SK-N-MC (cell line): ENCODE results near the gene SIRT7.

Experiments
- EZH2 ChIP-seq: fragments of 200-600 bp; sonication (generic); IDR thresholded peaks from one replicate; pipeline ENCODE4 v1.6.1; 2017; ENCODE audit warnings: antibody characterized with exemption
- FOXP2 ChIP-seq: optimal IDR thresholded peaks from 2 replicates; pipeline ENCODE3; 2011; ENCODE audit warnings: mild to moderate bottlenecking, moderate library complexity; ENCODE audit not compliant: insufficient read depth; ENCODE audit errors: extremely low read length, control extremely low read depth
- POLR2AphosphoS5 ChIP-seq: IDR thresholded peaks from 2 replicates; pipeline ENCODE4 v1.6.1; 2012; ENCODE audit warnings: mild to moderate bottlenecking, low read depth, low read length, borderline replicate concordance

GRCh38 chr17:81867991-81868673 is 49.8 kb downstream of the SIRT7 start:
- TF ChIP-seq POLR2AphosphoS5 (no peak), EZH2 (no peak), FOXP2 (no peak)
